Colonic mucosa (tissue), 4 donors: ENCODE results near the gene ZNF140. TPM values are rescaled to one million over a fixed set of nuclear protein-coding genes. Genes with fewer than 3 reads are reported as not detected.
A peak's percentile ranks its signal among the peaks of the same experiment; 100 is the strongest.

Experiments
- DNase-seq: peaks from one replicate; pipeline ENCODE4 v3.0.0-alpha.2; 2020
- H3K27ac ChIP-seq: fragments of 200-600 bp; one replicate; pipeline ENCODE4 v1.8.0; 2021
- H3K27me3 ChIP-seq: fragments of 200-600 bp; one replicate; pipeline ENCODE4 v1.8.0; 2021
- H3K36me3 ChIP-seq: fragments of 200-600 bp; one replicate; pipeline ENCODE4 v1.8.0; 2021
- H3K4me1 ChIP-seq: fragments of 200-600 bp; one replicate; pipeline ENCODE4 v1.8.0; 2021; ENCODE audit warnings: mild to moderate bottlenecking
- H3K4me3 ChIP-seq: fragments of 200-600 bp; one replicate; pipeline ENCODE4 v1.8.0; 2021
- H3K9ac ChIP-seq, 2 donors: one replicate each; pipeline ENCODE4 v1.7.0; 2013; ENCODE audit warnings: control low read depth in 2 of 2, low read depth in 2 of 2, low read length in 2 of 2
- H3K9me3 ChIP-seq: fragments of 200-600 bp; one replicate; pipeline ENCODE4 v1.8.0; 2021
- intact Hi-C: fragments of 100-400 bp; cut with DNase I; formaldehyde crosslinking; loops from one replicate; pipeline ENCODE4 v1.14.1; 2022
- total RNA-seq, 2 donors: library from RNA; stranded (reverse); fragmentation: NEBNext Ultra II Directional in 1 of 2; extraction: Animal tissue kit (Norgen Biotek cat#: 25700) in 1 of 2; gene quantifications; one replicate each; pipeline ENCODE4 v1.2.1, GENCODE V29; 2021
- TF ChIP-seq, protein P1 (sequence below): fragments of 200-600 bp; IDR thresholded peaks from one replicate; pipeline ENCODE4 v1.8.0; 2022; ENCODE audit warnings: antibody characterized with exemption, mild to moderate bottlenecking
- donor health status: healthy.
- donor health status: DM: no; HTN: no; CAD: no.
- donor health status: DM: no; HTN: no; CAD: no.

The ZNF140 gene
- total RNA-seq, 2 donors from 2014 or later = 9.4 to 15.6 TPM

DNA sequence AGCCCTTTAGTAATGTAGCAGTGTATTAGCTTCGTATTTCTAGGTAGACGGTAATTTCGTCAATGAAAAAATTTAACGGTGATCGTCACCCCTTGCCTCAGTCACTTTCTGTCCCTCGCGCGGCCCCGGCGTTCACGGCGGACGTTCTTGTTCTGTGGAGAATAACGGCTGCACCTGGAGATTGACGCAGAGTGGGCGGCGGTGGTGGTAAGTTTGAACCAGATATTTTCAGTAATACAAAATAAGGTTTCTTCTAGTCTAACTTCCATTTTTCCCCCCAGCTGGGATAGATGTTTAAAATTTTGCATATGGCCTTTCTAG lies 50.0 kb downstream of the ZNF140 start:
- H3K36me3 ChIP-seq = no peaks in the 10 kb centered on the region
- peak overlapping the region; percentile 97 for H3K27ac ChIP-seq
- no peak for DNase-seq
- peak overlapping the region; percentile 76 to 86 for H3K9ac ChIP-seq
- no peaks in the 10 kb centered on the region for H3K9me3 ChIP-seq
- H3K27me3 ChIP-seq = no peaks in the 10 kb centered on the region
- peak overlapping the region; percentile 70 for H3K4me3 ChIP-seq
- no peaks in the 10 kb centered on the region for H3K4me1 ChIP-seq
- intact Hi-C loops = loop anchor here (5.0 kb wide), 1 partner anchor 48 kb away; the partner anchor contains the start of gene ZNF140
- TF ChIP-seq, protein P1, sequence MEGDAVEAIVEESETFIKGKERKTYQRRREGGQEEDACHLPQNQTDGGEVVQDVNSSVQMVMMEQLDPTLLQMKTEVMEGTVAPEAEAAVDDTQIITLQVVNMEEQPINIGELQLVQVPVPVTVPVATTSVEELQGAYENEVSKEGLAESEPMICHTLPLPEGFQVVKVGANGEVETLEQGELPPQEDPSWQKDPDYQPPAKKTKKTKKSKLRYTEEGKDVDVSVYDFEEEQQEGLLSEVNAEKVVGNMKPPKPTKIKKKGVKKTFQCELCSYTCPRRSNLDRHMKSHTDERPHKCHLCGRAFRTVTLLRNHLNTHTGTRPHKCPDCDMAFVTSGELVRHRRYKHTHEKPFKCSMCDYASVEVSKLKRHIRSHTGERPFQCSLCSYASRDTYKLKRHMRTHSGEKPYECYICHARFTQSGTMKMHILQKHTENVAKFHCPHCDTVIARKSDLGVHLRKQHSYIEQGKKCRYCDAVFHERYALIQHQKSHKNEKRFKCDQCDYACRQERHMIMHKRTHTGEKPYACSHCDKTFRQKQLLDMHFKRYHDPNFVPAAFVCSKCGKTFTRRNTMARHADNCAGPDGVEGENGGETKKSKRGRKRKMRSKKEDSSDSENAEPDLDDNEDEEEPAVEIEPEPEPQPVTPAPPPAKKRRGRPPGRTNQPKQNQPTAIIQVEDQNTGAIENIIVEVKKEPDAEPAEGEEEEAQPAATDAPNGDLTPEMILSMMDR = no peak

GRCh38 chr12:133135747-133136146 lies 55.0 kb downstream of the ZNF140 start:
- H3K4me1 ChIP-seq = no peaks in the 10 kb centered on the region
- H3K27ac ChIP-seq = no peak overlapping the region
- H3K4me3 ChIP-seq = no peak overlapping the region
- H3K9ac ChIP-seq = no peak overlapping the region
- no peaks in the 10 kb centered on the region for H3K9me3 ChIP-seq
- TF ChIP-seq, protein P1 = no peak
- no peak for DNase-seq
- intact Hi-C loops = no loop called here
- H3K27me3 ChIP-seq = no peaks in the 10 kb centered on the region
- H3K36me3 ChIP-seq = no peaks in the 10 kb centered on the region

- H3K4me1 ChIP-seq = no peaks in the 10 kb centered on the region
- H3K36me3 ChIP-seq = no peaks in the 10 kb centered on the region
- no peak overlapping the region for H3K27ac ChIP-seq
- TF ChIP-seq, protein P1 = no peak
- peaks cover 7% of the 10 kb centered on the region for H3K9me3 ChIP-seq
- intact Hi-C loops = no loop called here
- DNase-seq = no peak
- H3K9ac ChIP-seq = no peak overlapping the region
- no peak overlapping the region for H3K4me3 ChIP-seq
- H3K27me3 ChIP-seq = no peaks in the 10 kb centered on the region
These were observed 65.3 kb downstream of the ZNF140 start for GRCh38 chr12:133145981-133146380.

GRCh38 chr12:133156125-133156690 lies 75.5 kb downstream of the ZNF140 start:
- intact Hi-C loops = no loop called here
- no peak overlapping the region for H3K9ac ChIP-seq
- TF ChIP-seq, protein P1 = no peak
- H3K4me3 ChIP-seq = no peak overlapping the region
- no peak for DNase-seq
- no peaks in the 10 kb centered on the region for H3K4me1 ChIP-seq
- no peak overlapping the region for H3K27ac ChIP-seq
- H3K9me3 ChIP-seq = peaks cover 4% of the 10 kb centered on the region
- no peaks in the 10 kb centered on the region for H3K27me3 ChIP-seq
- H3K36me3 ChIP-seq = no peaks in the 10 kb centered on the region

Other genes starting within 250 kb of the ZNF140 start
- gene CHFR, start 193.3 kb upstream of the ZNF140 start, total RNA-seq = 10 to 100 TPM; 37.8 to 41.4 TPM
- gene ZNF605, start 124.6 kb upstream of the ZNF140 start, total RNA-seq = 1 to 10 TPM; 7.5 to 8.3 TPM
- 1 to 10 TPM; 6.7 to 7.2 TPM for gene ZNF26, start 94.6 kb upstream of the ZNF140 start, total RNA-seq
- gene ZNF84, start 43.4 kb upstream of the ZNF140 start, total RNA-seq = 10 to 100 TPM in 1 of 2 donors, 1 to 10 TPM in 1; 8.7 to 15.7 TPM
- gene ZNF891, start 49.4 kb downstream of the ZNF140 start, total RNA-seq = 1 to 10 TPM; 1.0 to 1.3 TPM
- gene ZNF10, start 49.7 kb downstream of the ZNF140 start, total RNA-seq = 1 to 10 TPM; 2.7 to 4.1 TPM
- 10 to 100 TPM; 13.3 to 15.5 TPM for gene ZNF268, start 100.6 kb downstream of the ZNF140 start, total RNA-seq
- gene ANHX, start 155.0 kb downstream of the ZNF140 start, total RNA-seq = not detected